ENCODE measurements around the gene RNASE8.

Gene RNASE8

GRCh38 chr14:21105095-21105494 lies 47.5 kb downstream of the RNASE8 start:
- TF ChIP-seq, protein P1, sequence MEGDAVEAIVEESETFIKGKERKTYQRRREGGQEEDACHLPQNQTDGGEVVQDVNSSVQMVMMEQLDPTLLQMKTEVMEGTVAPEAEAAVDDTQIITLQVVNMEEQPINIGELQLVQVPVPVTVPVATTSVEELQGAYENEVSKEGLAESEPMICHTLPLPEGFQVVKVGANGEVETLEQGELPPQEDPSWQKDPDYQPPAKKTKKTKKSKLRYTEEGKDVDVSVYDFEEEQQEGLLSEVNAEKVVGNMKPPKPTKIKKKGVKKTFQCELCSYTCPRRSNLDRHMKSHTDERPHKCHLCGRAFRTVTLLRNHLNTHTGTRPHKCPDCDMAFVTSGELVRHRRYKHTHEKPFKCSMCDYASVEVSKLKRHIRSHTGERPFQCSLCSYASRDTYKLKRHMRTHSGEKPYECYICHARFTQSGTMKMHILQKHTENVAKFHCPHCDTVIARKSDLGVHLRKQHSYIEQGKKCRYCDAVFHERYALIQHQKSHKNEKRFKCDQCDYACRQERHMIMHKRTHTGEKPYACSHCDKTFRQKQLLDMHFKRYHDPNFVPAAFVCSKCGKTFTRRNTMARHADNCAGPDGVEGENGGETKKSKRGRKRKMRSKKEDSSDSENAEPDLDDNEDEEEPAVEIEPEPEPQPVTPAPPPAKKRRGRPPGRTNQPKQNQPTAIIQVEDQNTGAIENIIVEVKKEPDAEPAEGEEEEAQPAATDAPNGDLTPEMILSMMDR (IDR thresholded peaks at IDR 0.05; ENCODE audit: extremely low read depth, missing control alignments) = no peak
- no peak for DNase-seq (ENCODE audit: low spot score)

GRCh38 chr14:21106176-21106497 lies 48.5 kb downstream of the RNASE8 start:
- no peak for DNase-seq (ENCODE audit: low spot score)
- TF ChIP-seq, protein P1 (IDR thresholded peaks at IDR 0.05; ENCODE audit: extremely low read depth, missing control alignments) = no peak

GRCh38 chr14:21106498-21107282 lies 49.1 kb downstream of the RNASE8 start:
- DNase-seq (ENCODE audit: low spot score) = peak; percentile 69
- TF ChIP-seq, protein P1 (IDR thresholded peaks at IDR 0.05; ENCODE audit: extremely low read depth, missing control alignments) = peak; percentile 84

DNA sequence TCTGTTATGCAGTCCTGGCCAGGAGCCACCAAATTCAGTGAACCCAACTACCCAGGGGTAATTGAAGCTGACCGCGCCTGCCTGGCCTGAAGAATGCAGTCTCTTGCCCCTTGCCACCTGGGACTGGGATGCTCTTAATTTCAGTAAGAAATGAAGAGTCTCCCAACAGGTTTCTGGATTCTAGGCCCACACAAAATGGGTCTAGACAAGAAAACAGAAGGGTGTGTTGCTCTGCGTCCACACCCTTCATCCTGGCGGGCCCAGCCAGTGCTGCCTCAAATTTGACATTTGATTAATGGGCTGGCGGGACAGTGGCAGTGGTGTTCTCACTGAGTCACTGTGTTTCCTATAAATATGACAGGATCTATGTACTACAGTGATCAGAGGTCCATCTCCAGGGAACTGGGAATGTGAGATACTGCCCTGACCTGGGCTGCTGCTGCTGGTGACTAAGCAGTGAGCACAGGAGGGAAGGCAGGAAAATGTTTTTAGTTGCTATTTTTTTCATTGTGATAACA lies 49.7 kb downstream of the RNASE8 start:
- DNase-seq (ENCODE audit: low spot score) = no peak
- TF ChIP-seq, protein P1 (IDR thresholded peaks at IDR 0.05; ENCODE audit: extremely low read depth, missing control alignments) = no peak
